Heart right ventricle (tissue), 16 donors: Measurements from ENCODE around the gene ABHD11. TPM values are rescaled to one million over a fixed set of nuclear protein-coding genes. Genes with fewer than 3 reads are reported as not detected.

Source experiments
- ATAC-seq, 8 donors: fragments of 200-7000 bp; cut with Tn5 transposase; one replicate each; pipeline ENCODE4 v1.9.1; 2020; ENCODE audit warnings: mild to moderate bottlenecking in 8 of 8, moderate library complexity in 8 of 8, moderate number of reproducible peaks in 1 of 8
- DNase-seq, 2 donors: peaks; one replicate each; pipeline ENCODE4 v3.0.0-alpha.2; 2020
- H3K27ac ChIP-seq, 10 donors: fragments of 200-600 bp; sonication (generic) in 2 of 10; one replicate each; pipeline versions ENCODE4 v1.5.0 to v1.8.0; 2020 to 2022; ENCODE audit warnings: mild to moderate bottlenecking in 3 of 10
- H3K27me3 ChIP-seq, 7 donors: fragments of 200-600 bp; one replicate each; pipeline ENCODE4 v1.8.0; 2021 to 2022; ENCODE audit warnings: mild to moderate bottlenecking in 2 of 7
- H3K36me3 ChIP-seq, 9 donors: fragments of 200-600 bp; sonication (generic) in 1 of 9; one replicate each; pipeline versions ENCODE4 v1.5.0 to v1.8.0; 2020 to 2022; ENCODE audit warnings: mild to moderate bottlenecking in 2 of 9
- H3K4me1 ChIP-seq, 9 donors: fragments of 200-600 bp; sonication (generic) in 1 of 9; one replicate each; pipeline versions ENCODE4 v1.5.0 to v1.8.0; 2020 to 2022; ENCODE audit warnings: mild to moderate bottlenecking in 4 of 9
- H3K4me3 ChIP-seq, 10 donors: fragments of 200-600 bp; sonication (generic) in 2 of 10; one replicate each; pipeline versions ENCODE4 v1.5.0 to v1.8.0; 2020 to 2022; ENCODE audit warnings: mild to moderate bottlenecking in 7 of 10, moderate library complexity in 2 of 10
- H3K9me3 ChIP-seq, 11 donors: fragments of 200-600 bp in 10 of 11; sonication (generic) in 2 of 11; one replicate each; pipeline versions ENCODE4 v1.5.0 to v1.8.0; 2013 to 2022; ENCODE audit warnings: mild to moderate bottlenecking in 2 of 11, control low read depth in 1 of 11, moderate library complexity in 1 of 11
- WGBS, 2 donors: extraction: QIAGEN DNeasy Blood & Tissue Kit; methylation state at CpG; one replicate each; pipeline ENCODE4 v1.1.7; 2013; ENCODE audit warnings: inconsistent platforms in 1 of 2; 5-methylcytosine and 5-hydroxymethylcytosine counted together
- intact Hi-C, 10 donors: fragments of 100-400 bp; cut with DNase I; formaldehyde crosslinking; loops; one replicate each; pipeline versions ENCODE4 v1.11.1 to v1.14.2; 2022
- polyA plus RNA-seq, 2 donors: library from polyadenylated mRNA; stranded (reverse); fragments of 200-250 nt; gene quantifications; one replicate each; pipeline ENCODE4 v1.2.3, GENCODE V29; 2013
- total RNA-seq, 10 donors: library from RNA; stranded (reverse); fragmentation: NEBNext Ultra II Directional in 3 of 10; extraction: Animal tissue kit (Norgen Biotek cat#: 25700) in 3 of 10; gene quantifications; one replicate each; pipeline versions ENCODE4 v1.2.1 to v1.2.4, GENCODE V29; 2021 to 2023
- TF ChIP-seq, protein P1 (sequence below), 9 donors: fragments of 200-600 bp; sonication (generic) in 2 of 9; IDR thresholded peaks; one replicate each; pipeline versions ENCODE4 v1.5.0 to v1.8.0; 2021 to 2022; ENCODE audit warnings: antibody characterized with exemption in 9 of 9, mild to moderate bottlenecking in 5 of 9, moderate library complexity in 1 of 9
- donor health status: Arrhythmogenic right ventricular cardiomyopathy.
- donor health status: ischemic (EF 13 %, LVEDD 7.1; RV severe dilation, severe dysfunction).
- donor health status: healthy with polysubstance abuse.
- donor health status: DM: no; HTN: yes; CAD: no.
- donor health status: DM: no; HTN: no; CAD: no.
- donor health status: ischemic (EF 25% LVEDD 6.9; RV normal size, moderate dysfunction).
- donor health status: ischemic (EF 25% LVEDD 5.7; RV mildly dilated, moderate dysfunction).
- donor health status: healthy.
- donor health status: DM: yes; HTN: yes; CAD: no.
- donor health status: Ischemic cardiomyopathy.
- donor health status: ischemic (EF 35%, LVEDD 5.7; RV mildly dilated, moderate dysfunction).
- donor health status: nonischemic (EF 11% LVEDD 7.7; RV severe dilation, severe dysfunction).
- donor health status: DM: yes; HTN: yes; CAD: no.
- donor health status: PGD.
- donor health status: ischemic (EF 29% LVEDD 5.4; RV normal size, mild dysfunction).
- donor health status: nonischemic (EF 23%, LVEDD 6.1; RV moderate dilation, normal function).

The ABHD11 gene
- total and polyA plus RNA-seq, 12 donors = 20.0 to 36.8 (median 29.6) TPM

DNA sequence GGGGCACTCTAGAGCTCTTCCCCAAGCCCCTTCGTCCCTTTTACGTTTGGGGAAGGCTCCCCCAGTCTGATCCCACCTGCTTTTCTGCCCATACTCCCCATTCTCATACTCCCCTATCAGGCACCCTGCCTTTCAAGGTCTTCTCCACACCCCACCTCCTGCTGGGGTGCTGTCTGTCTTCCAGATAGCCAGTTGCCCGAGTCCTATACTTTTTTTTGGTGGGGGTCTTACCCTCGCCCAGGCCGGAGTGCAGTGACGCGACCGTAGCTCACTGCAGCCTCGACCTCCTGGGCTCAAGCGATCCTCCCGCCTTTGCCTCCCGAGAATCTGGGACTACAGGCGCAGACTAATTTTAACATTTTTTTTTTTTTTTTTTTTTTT is 775 bp upstream of the ABHD11 start:
- WGBS, 2 donors = 48 to 53% methylated on average over 13 of the region's 13 CpGs
- Histone ChIP-seq H3K4me3 (peak overlapping the region; percentile 76 to 95 (median 89)), H3K36me3 (peaks cover 0 to 24% (median 0%) of the 10 kb centered on the region in 9 donors), H3K4me1 (peaks cover 6 to 29% (median 19%) of the 10 kb centered on the region in 9 donors), H3K27me3 (no peaks in the 10 kb centered on the region), H3K27ac (peak overlapping the region in 9 of 10 donors; percentile 64 to 89 (median 85)), H3K9me3 (no peaks in the 10 kb centered on the region)
- ATAC-seq = no peak
- TF ChIP-seq, protein P1, sequence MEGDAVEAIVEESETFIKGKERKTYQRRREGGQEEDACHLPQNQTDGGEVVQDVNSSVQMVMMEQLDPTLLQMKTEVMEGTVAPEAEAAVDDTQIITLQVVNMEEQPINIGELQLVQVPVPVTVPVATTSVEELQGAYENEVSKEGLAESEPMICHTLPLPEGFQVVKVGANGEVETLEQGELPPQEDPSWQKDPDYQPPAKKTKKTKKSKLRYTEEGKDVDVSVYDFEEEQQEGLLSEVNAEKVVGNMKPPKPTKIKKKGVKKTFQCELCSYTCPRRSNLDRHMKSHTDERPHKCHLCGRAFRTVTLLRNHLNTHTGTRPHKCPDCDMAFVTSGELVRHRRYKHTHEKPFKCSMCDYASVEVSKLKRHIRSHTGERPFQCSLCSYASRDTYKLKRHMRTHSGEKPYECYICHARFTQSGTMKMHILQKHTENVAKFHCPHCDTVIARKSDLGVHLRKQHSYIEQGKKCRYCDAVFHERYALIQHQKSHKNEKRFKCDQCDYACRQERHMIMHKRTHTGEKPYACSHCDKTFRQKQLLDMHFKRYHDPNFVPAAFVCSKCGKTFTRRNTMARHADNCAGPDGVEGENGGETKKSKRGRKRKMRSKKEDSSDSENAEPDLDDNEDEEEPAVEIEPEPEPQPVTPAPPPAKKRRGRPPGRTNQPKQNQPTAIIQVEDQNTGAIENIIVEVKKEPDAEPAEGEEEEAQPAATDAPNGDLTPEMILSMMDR (IDR thresholded peaks at IDR 0.05) = no peak
- no peak for DNase-seq
- intact Hi-C loops = loop anchor here in 5 of 10 donors (10.0 kb wide), 3 partner anchors 55 to 115 kb away; partner anchors contain the start of genes BUD23 (in 1 of the 5), DNAJC30 (in 1 of the 5) and METTL27 (in 1 of the 5)

DNA sequence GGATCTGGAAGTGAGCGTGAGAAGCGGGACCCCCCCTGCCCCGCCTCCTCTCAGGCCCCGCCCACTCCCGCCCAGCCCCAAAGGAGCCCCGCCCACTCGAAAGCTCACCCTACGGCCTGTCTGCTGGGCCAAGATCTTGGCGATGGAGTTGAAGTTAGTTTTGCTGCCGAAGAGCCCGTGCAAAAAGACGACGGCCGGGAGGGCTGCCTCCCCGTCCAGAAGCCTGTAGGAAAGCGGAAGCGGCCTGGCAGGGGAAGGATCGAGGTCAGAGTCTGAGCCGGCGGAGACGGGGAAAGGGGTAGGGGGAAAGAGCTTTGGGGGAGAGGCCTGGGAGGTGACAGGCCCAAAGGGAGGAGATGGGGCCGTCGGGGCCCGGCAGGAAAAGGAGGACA is 386 bp downstream of the ABHD11 start:
- ATAC-seq (peak; percentile 34 to 55 (median 48)), DNase-seq (peak in 1 of 2 donors; percentile 61)
- Histone ChIP-seq H3K36me3 (peaks cover 0 to 24% (median 0%) of the 10 kb centered on the region in 9 donors), H3K27ac (peak overlapping the region in 9 of 10 donors; percentile 43 to 89 (median 85)), H3K9me3 (no peaks in the 10 kb centered on the region), H3K27me3 (no peaks in the 10 kb centered on the region), H3K4me3 (peak overlapping the region; percentile 76 to 95 (median 89)), H3K4me1 (peaks cover 6 to 29% (median 19%) of the 10 kb centered on the region in 9 donors)
- 1 to 2% methylated on average over 22 to 24 of the region's 24 CpGs for WGBS, 2 donors
- intact Hi-C loops = loop anchor here in 5 of 10 donors (10.0 kb wide), 3 partner anchors 53 to 117 kb away; partner anchors contain the start of genes BUD23 (in 1 of the 5), DNAJC30 (in 1 of the 5) and METTL27 (in 1 of the 5)
- TF ChIP-seq, protein P1 (IDR thresholded peaks at IDR 0.05) = no peak

DNA sequence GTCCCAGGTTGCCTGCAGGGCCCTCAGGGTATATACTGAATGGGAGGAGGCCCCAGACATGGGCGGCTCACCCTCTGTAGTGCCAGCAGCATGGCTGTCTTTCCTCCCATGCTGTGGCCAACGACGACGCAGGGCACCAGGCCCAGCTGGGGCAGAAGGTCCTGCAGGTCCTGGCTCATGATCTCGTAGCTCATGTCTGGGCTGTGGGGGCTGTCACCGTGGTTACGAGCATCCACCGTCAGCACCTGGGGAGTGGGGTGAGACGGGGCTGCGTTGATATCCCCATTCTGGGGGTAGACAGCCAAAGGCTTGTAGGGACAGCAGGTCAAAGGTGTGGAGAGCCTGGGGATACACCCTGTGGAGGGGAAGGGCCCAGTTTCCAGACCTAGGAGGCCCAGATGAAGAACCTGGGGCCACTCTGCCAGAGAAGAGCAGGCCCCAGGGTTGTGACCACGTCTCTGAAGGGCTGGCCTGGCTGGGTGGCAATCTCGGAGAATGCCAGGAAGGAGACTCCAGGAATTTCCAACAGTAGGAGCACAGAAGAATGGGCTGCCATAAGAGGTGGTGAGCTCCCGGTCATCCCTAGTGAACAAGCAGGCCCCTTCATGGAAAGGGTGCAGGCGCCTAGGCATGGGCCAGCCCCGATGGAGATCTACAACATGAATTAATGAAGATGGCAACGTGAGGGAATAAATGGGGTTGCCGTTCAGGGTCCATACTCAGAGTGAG is 947 bp downstream of the ABHD11 start:
- 71 to 78% methylated on average over 17 of the region's 17 CpGs for WGBS, 2 donors
- H3K27me3 ChIP-seq = no peaks in the 10 kb centered on the region
- peak overlapping the region in 7 of 10 donors; percentile 80 to 89 (median 87) for H3K27ac ChIP-seq
- intact Hi-C loops = loop anchor here in 5 of 10 donors (10.0 kb wide), 3 partner anchors 53 to 117 kb away; partner anchors contain the start of genes BUD23 (in 1 of the 5), DNAJC30 (in 1 of the 5) and METTL27 (in 1 of the 5)
- H3K36me3 ChIP-seq = peaks cover 0 to 24% (median 0%) of the 10 kb centered on the region in 9 donors
- no peak for DNase-seq
- H3K4me1 ChIP-seq = peaks cover 6 to 24% (median 15%) of the 10 kb centered on the region in 9 donors
- TF ChIP-seq, protein P1 (IDR thresholded peaks at IDR 0.05) = no peak
- H3K9me3 ChIP-seq = no peaks in the 10 kb centered on the region
- ATAC-seq = no peak
- peak overlapping the region in 9 of 10 donors; percentile 76 to 92 (median 88) for H3K4me3 ChIP-seq

DNA sequence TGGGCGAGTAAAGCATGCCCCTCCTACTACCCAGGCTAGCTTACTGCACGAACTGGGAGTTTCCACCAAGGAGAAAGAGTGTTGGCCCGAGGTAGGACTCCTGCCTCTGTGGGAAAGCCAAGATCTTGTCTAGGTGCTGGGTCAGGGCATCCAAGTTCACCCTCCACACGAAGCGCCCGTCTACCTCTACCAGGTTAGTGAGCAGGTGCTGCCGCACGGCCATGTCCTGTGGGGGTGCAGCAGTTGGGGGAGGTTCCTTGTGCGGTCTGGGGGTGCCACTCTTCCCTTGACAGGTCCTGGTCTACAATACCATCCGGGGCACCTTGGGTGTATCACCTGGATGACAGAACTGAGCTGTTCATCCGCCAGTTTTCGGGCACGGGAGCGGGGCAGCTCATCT is 1.7 kb downstream of the ABHD11 start:
- H3K4me3 ChIP-seq = no peak overlapping the region
- intact Hi-C loops = loop anchor here in 5 of 10 donors (10.0 kb wide), 3 partner anchors 52 to 118 kb away; partner anchors contain the start of genes BUD23 (in 1 of the 5), DNAJC30 (in 1 of the 5) and METTL27 (in 1 of the 5)
- ATAC-seq (no peak), DNase-seq (no peak)
- no peaks in the 10 kb centered on the region for H3K27me3 ChIP-seq
- peaks cover 0 to 24% (median 0%) of the 10 kb centered on the region in 9 donors for H3K36me3 ChIP-seq
- H3K27ac ChIP-seq = no peak overlapping the region
- 95 to 96% methylated on average over 14 of the region's 14 CpGs for WGBS, 2 donors
- TF ChIP-seq, protein P1 (IDR thresholded peaks at IDR 0.05) = no peak
- no peaks in the 10 kb centered on the region for H3K9me3 ChIP-seq
- H3K4me1 ChIP-seq = peaks cover 6 to 22% (median 15%) of the 10 kb centered on the region in 9 donors
